Calu3 (cell line): ENCODE data around the gene HYDIN. TPM values are rescaled to one million over a fixed set of nuclear protein-coding genes. Genes with fewer than 3 reads are reported as not detected.

Experiments used
- BruUV-seq: library from RNA; stranded (reverse); fragments of 400-500 nt; replicated peaks from 2 replicates; lab custom pipeline; 2021; lab: Mats Ljungman, UMichigan
- CTCF ChIA-PET: fragments of 300-600 bp; sonication (Branson Sonifier 250); formaldehyde crosslinking; loops from one replicate; lab custom pipeline; 2022; ENCODE audit warnings: antibody characterized with exemption; lab: Charles Lee
- DNase-seq: peaks from one replicate; pipeline ENCODE4 v3.0.0; 2022
- H3K27ac Mint-ChIP-seq: one replicate; pipeline ENCODE4 v1.8.0; 2022; ENCODE audit warnings: mixed read lengths; ENCODE audit not compliant: unreplicated experiment
- H3K27me3 Mint-ChIP-seq: one replicate; pipeline ENCODE4 v1.8.0; 2022; ENCODE audit warnings: mixed read lengths; ENCODE audit not compliant: unreplicated experiment
- H3K36me3 Mint-ChIP-seq: one replicate; pipeline ENCODE4 v1.8.0; 2022; ENCODE audit warnings: mild to moderate bottlenecking, moderate library complexity, mixed read lengths; ENCODE audit not compliant: insufficient read depth, unreplicated experiment
- H3K4me1 Mint-ChIP-seq: one replicate; pipeline ENCODE4 v1.8.0; 2022; ENCODE audit warnings: mild to moderate bottlenecking, low read depth, mixed read lengths; ENCODE audit not compliant: unreplicated experiment
- H3K4me3 Mint-ChIP-seq: one replicate; pipeline ENCODE4 v1.8.0; 2022; ENCODE audit warnings: mild to moderate bottlenecking, low read depth, moderate library complexity, mixed read lengths; ENCODE audit not compliant: unreplicated experiment
- H3K9me3 Mint-ChIP-seq: one replicate; pipeline ENCODE4 v1.8.0; 2022; ENCODE audit warnings: low read depth, mixed read lengths; ENCODE audit not compliant: unreplicated experiment
- CTCF ChIP-seq: fragments of 200-600 bp; IDR thresholded peaks from one replicate; pipeline ENCODE4 v1.8.0; 2022; ENCODE audit warnings: antibody characterized with exemption; ENCODE audit not compliant: unreplicated experiment
- intact Hi-C: fragments of 100-400 bp; cut with micrococcal nuclease; formaldehyde crosslinking; loops from one replicate; pipeline ENCODE4 v1.10.0; 2022; ENCODE audit not compliant: unreplicated experiment
- total RNA-seq: library from RNA; stranded (reverse); gene quantifications from 2 replicates; pipeline ENCODE4 v1.2.3, GENCODE V29; 2022

The HYDIN gene
- total RNA-seq, 1 experiment from 2014 or later: 2.9 TPM

GRCh38 chr16:71263582-71263981 is 33.1 kb upstream of the HYDIN start:
- no peaks in the 10 kb centered on the region for H3K9me3 Mint-ChIP-seq
- BruUV-seq: no TSS peak
- no peak for TF ChIP-seq CTCF
- no peaks in the 10 kb centered on the region for H3K36me3 Mint-ChIP-seq
- H3K4me3 Mint-ChIP-seq: no peak overlapping the region
- no peak overlapping the region for H3K27ac Mint-ChIP-seq
- intact Hi-C loops: no loop called here
- DNase-seq: no peak
- H3K27me3 Mint-ChIP-seq: peaks cover 41% of the 10 kb centered on the region
- CTCF ChIA-PET: no interaction called here
- no peaks in the 10 kb centered on the region for H3K4me1 Mint-ChIP-seq

- H3K4me3 Mint-ChIP-seq: no peak overlapping the region
- no peak for TF ChIP-seq CTCF
- no peaks in the 10 kb centered on the region for H3K4me1 Mint-ChIP-seq
- no peaks in the 10 kb centered on the region for H3K36me3 Mint-ChIP-seq
- no TSS peak for BruUV-seq
- H3K27me3 Mint-ChIP-seq: peaks cover 43% of the 10 kb centered on the region
- intact Hi-C loops: no loop called here
- CTCF ChIA-PET: no interaction called here
- no peak overlapping the region for H3K27ac Mint-ChIP-seq
- H3K9me3 Mint-ChIP-seq: no peaks in the 10 kb centered on the region
- DNase-seq: no peak
Measured at GRCh38 chr16:71262391-71262790, 31.9 kb upstream of the HYDIN start.

GRCh38 chr16:71260995-71261394 is 30.5 kb upstream of the HYDIN start:
- CTCF ChIA-PET: interaction anchor here (1.5 kb wide), 1 partner anchor 8 kb away, joined by 3 read pairs; no protein-coding TSS in a partner anchor
- no TSS peak for BruUV-seq
- no peak overlapping the region for H3K27ac Mint-ChIP-seq
- no peaks in the 10 kb centered on the region for H3K4me1 Mint-ChIP-seq
- no peak for TF ChIP-seq CTCF
- intact Hi-C loops: no loop called here
- no peak for DNase-seq
- H3K27me3 Mint-ChIP-seq: peaks cover 52% of the 10 kb centered on the region
- no peak overlapping the region for H3K4me3 Mint-ChIP-seq
- H3K9me3 Mint-ChIP-seq: no peaks in the 10 kb centered on the region
- H3K36me3 Mint-ChIP-seq: no peaks in the 10 kb centered on the region

GRCh38 chr16:71259086-71259485 is 28.6 kb upstream of the HYDIN start:
- H3K27me3 Mint-ChIP-seq: peaks cover 52% of the 10 kb centered on the region
- H3K36me3 Mint-ChIP-seq: no peaks in the 10 kb centered on the region
- H3K4me3 Mint-ChIP-seq: no peak overlapping the region
- no TSS peak for BruUV-seq
- DNase-seq: no peak
- TF ChIP-seq CTCF: no peak
- CTCF ChIA-PET: no interaction called here
- no peaks in the 10 kb centered on the region for H3K9me3 Mint-ChIP-seq
- intact Hi-C loops: no loop called here
- H3K4me1 Mint-ChIP-seq: no peaks in the 10 kb centered on the region
- H3K27ac Mint-ChIP-seq: no peak overlapping the region
